GM12891 (cell line): ENCODE measurements around the gene CYP4B1.

Experiments
- PAX5 ChIP-seq: IDR thresholded peaks from 2 replicates; pipeline ENCODE4 v1.6.1; 2011; ENCODE audit warnings: low read length, moderate library complexity, mild to moderate bottlenecking; ENCODE audit not compliant: insufficient read depth, severe bottlenecking
- POLR2A ChIP-seq: IDR thresholded peaks from 2 replicates; pipeline ENCODE4 v1.6.1; 2011; ENCODE audit warnings: low read depth, low read length, control low read depth
- POLR2AphosphoS5 ChIP-seq: IDR thresholded peaks from 2 replicates; pipeline ENCODE4 v1.6.1; 2011; ENCODE audit warnings: low read depth, low read length, control low read depth
- POU2F2 ChIP-seq: IDR thresholded peaks from 2 replicates; pipeline ENCODE4 v1.6.1; 2011; ENCODE audit warnings: low read depth, mild to moderate bottlenecking, control low read depth, low read length, moderate library complexity
- SPI1 ChIP-seq: IDR thresholded peaks from 2 replicates; pipeline ENCODE4 v1.6.1; 2011; ENCODE audit warnings: low read depth, low read length, control low read depth

- TF ChIP-seq POLR2AphosphoS5 = no peak
- TF ChIP-seq POLR2A = no peak
- no peak for TF ChIP-seq PAX5
- TF ChIP-seq POU2F2 = no peak
- TF ChIP-seq SPI1 = no peak
These were observed 19.7 kb downstream of the CYP4B1 start for GRCh38 chr1:46818591-46818990.
